LNCaP clone FGC (cell line): ENCODE data around the gene SAYSD1.
"Not testable (repeated sequence)": the region's sequence is repeated elsewhere in the genome, so short reads cannot be mapped to it uniquely, and the experiment has no call there.

Source experiments
- DNase-seq: peaks from one replicate; pipeline ENCODE4 v3.0.0-alpha.2; 2011; ENCODE audit warnings: low read depth
- H3K4me3 ChIP-seq: 2 replicates; pipeline ENCODE4 v1.5.1; 2011; ENCODE audit warnings: mild to moderate bottlenecking, low read depth, low read length, control low read depth
- TF ChIP-seq, protein P1 (sequence below): IDR thresholded peaks from 2 replicates; pipeline ENCODE4 v1.5.1; 2012; ENCODE audit warnings: mild to moderate bottlenecking; ENCODE audit not compliant: control insufficient read depth, insufficient read depth; ENCODE audit errors: extremely low read depth

The SAYSD1 gene

DNA sequence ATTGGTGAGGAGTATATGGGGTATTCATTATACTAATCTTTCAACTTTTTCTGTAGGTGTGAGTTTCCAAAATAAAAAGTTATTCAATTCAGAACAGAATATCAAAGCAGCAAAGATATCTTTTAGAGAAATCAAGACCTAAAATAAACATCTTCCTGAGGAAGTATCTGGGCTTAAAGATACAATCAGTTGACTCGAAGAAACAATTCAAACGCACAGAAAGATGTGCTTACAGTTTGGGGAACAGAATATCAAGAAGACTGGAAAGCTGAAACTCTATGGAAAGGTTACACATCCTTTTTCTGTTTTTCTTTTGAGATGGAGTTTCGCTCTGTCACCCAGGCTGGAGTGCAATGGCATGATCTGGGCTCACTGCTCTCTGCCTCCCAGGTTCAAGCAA, 36.2 kb upstream of the SAYSD1 start:
- TF ChIP-seq, protein P1, sequence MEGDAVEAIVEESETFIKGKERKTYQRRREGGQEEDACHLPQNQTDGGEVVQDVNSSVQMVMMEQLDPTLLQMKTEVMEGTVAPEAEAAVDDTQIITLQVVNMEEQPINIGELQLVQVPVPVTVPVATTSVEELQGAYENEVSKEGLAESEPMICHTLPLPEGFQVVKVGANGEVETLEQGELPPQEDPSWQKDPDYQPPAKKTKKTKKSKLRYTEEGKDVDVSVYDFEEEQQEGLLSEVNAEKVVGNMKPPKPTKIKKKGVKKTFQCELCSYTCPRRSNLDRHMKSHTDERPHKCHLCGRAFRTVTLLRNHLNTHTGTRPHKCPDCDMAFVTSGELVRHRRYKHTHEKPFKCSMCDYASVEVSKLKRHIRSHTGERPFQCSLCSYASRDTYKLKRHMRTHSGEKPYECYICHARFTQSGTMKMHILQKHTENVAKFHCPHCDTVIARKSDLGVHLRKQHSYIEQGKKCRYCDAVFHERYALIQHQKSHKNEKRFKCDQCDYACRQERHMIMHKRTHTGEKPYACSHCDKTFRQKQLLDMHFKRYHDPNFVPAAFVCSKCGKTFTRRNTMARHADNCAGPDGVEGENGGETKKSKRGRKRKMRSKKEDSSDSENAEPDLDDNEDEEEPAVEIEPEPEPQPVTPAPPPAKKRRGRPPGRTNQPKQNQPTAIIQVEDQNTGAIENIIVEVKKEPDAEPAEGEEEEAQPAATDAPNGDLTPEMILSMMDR, result no peak
- DNase-seq, result no peak
- H3K4me3 ChIP-seq, result no peak overlapping the region

DNA sequence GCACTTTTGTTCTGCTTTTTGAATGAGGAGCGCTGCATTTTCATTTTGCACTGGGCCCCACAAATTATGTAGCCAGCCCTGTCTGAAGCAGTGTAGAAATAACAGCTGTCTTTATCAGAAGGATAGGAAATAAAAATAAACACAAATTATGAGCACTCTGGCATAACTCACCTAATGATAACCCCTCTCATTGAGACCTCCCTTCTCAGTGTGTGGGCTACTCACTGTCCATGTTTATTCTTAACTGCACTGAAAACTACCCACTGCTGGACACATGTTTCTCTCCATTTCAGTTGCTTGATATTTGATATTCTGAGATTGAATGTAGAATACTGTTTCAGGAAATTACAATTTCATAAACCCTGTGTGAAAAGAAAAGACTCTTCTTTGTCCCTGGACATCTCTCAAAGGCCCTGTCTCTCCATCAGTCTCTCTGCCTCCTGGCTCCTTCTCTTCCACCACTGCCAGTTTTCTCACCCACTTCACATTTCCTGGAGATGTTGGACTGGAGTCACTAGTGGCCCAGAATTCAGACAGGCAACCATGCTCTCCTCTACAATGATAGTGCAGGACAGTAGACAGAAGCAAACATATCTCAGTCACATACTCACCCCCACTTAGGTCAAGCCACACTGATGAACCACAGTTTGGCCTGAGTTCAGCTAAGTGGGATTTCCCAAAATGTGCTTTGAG, 29.6 kb upstream of the SAYSD1 start:
- TF ChIP-seq, protein P1, result no peak
- no peak overlapping the region for H3K4me3 ChIP-seq
- DNase-seq, result no peak

DNA sequence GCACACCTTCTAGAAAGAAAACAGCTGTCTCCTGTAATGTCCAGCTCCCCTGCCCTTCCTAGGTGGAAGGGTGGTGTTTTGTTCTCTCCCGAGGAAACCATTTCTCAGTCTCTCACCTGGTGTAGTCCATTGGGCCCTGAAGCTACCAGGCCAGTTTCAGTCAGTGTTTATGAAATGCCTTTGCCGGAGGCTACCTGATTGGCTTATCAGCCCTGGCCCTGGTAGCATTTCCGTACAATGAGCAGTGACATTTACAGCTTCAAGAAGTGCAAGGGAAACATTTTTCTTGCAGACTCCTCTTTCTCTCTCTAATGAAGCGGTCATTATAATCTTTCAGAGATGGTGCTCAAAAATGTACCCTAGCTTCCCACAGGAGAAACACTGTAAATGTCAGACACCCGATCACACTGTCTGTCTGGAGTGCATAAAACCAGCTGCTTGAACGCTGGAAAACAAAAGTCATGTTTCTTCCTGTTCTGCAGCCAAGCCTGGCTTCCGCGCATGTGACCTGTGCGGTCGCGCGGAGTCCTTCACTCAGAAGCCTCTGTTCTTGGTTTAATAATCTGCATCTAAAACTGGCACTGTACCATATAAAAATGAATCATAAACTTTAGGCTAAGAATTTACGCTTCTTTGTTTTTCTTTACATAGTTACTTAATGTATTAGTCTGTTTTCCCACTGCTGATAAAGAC, 28.4 kb upstream of the SAYSD1 start:
- no peak overlapping the region for H3K4me3 ChIP-seq
- TF ChIP-seq, protein P1, result no peak
- DNase-seq, result no peak

DNA sequence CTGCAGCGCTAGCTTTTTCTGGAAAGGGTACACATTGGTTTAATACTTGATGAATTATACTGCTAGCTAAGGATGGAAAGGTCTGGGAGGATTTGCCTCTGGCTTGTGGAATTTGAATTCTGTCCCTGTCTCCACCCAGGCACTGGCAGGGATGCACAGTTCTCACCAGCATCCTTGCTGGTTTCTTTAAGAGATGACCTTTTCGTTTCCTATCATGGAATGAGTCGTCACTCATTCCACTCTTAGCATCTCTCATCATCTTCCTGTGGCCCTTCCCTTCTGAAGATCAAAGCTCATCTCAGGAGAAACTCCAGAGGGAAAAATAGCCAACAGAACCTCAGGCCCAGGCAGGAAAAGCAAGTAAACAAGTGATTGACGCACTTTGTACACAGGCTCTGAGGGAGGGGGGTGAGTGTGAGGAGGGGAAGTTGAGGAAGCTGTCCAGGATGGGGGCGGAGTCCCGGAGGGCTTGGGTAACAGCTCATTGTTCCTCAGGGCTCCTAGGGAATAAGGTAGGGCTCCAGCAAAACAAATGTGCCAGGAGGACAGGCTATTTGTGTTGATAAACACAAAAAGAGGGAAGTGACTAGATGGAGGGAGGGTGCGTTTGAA, 25.7 kb upstream of the SAYSD1 start:
- TF ChIP-seq, protein P1, result no peak
- no peak overlapping the region for H3K4me3 ChIP-seq
- no peak for DNase-seq

DNA sequence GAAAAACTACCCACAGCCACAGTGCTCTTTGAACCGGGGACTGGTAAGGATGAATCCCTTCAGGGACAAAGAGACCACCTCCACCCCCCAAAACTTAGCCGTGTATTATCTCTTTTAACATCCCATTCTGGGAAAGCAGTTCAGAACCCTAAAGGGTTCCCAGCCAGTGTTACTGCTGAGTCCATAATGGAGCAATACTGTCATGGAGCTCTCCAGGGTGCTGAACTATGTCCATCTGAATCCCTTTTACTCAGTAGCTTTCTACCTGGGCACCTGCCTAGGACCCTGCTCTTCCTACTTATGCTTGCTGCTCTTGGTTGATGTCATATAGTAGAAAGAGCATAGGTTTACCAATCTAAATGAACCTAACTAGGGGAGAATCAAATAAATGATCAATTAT, 22.3 kb upstream of the SAYSD1 start:
- DNase-seq, result peak; percentile 22
- H3K4me3 ChIP-seq, result no peak overlapping the region
- TF ChIP-seq, protein P1, result no peak

DNA sequence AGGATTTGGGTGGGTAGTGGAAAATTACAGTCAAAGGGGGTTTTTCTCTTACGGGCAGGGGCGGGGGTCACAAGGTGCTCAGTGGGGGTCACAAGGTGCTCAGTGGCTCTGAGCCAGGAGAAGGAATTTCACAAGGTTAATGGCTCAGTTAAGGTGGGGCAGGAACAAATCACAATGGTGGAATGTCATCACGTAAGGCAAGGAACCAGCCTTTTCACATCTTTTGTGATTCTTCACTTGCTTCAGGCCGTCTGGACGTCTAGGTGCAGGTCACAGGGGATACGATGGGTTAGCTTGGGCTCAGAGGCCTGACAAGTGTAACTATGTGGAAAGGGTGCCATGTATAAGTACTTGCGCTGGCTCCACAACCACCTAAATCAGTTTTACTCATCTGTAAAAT, 21.2 kb upstream of the SAYSD1 start:
- not testable (repeated sequence) for DNase-seq, H3K4me3 ChIP-seq

DNA sequence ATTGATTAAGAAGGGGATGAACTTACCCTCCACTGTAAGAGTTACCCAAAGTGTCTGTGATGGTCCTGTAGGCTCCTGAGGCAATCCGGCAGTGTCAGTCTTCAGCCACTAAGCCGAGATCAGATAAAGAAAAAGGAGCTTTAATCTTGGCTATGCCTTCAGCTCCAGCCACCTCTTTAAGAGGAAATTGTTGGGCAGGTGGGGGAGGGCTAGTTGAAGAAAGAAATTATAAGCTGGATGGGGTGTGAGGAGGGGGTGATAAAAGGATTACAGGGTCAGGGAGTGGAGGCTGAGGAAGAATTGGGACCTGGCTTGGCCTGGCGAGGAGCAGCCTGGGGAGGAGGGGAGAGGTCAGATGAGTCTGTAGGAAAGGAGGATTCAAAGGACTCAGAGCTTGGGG, 19.8 kb upstream of the SAYSD1 start:
- DNase-seq, H3K4me3 ChIP-seq: not testable (repeated sequence)

DNA sequence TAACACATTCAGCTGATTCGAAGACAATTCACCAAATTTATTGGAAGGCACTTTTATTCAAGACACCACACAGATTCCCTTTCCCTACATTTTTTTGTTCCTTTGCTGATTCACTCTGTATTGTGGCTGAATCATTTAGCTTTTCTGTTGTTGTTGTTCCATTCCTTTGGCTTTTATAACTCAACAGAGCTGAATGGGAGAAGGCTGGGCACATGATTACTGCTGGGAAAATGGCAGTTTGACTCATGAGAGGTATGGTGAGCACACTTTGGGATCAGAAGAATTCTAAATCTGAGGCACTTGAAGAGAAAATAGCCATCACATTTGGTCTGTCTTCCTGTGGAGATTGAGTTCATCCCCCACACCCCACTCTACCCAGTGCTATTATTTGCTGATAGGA, 15.7 kb upstream of the SAYSD1 start:
- no peak for DNase-seq

More for the DNA sequence above, 15.7 kb upstream of the SAYSD1 start:
- H3K4me3 ChIP-seq, result no peak overlapping the region
- TF ChIP-seq, protein P1, result no peak
